OCI-LY7 (cell line): ENCODE measurements around the gene BACH2.

Experiments
- EZH2phosphoT487 ChIP-seq: fragments of 200-600 bp; sonication (generic); IDR thresholded peaks from 2 replicates; pipeline ENCODE4 v1.6.1; 2018; ENCODE audit warnings: low read depth, borderline replicate concordance, mild to moderate bottlenecking, mixed run types, antibody characterized with exemption, low read length, moderate library complexity, mixed read lengths
- TF ChIP-seq, protein P1 (sequence below): fragments of 200-600 bp; sonication (generic); conservative IDR thresholded peaks from 2 replicates; pipeline ENCODE4 v1.5.1; 2014; ENCODE audit warnings: mild to moderate bottlenecking, antibody characterized with exemption, low read length, moderate library complexity, mixed read lengths

DNA sequence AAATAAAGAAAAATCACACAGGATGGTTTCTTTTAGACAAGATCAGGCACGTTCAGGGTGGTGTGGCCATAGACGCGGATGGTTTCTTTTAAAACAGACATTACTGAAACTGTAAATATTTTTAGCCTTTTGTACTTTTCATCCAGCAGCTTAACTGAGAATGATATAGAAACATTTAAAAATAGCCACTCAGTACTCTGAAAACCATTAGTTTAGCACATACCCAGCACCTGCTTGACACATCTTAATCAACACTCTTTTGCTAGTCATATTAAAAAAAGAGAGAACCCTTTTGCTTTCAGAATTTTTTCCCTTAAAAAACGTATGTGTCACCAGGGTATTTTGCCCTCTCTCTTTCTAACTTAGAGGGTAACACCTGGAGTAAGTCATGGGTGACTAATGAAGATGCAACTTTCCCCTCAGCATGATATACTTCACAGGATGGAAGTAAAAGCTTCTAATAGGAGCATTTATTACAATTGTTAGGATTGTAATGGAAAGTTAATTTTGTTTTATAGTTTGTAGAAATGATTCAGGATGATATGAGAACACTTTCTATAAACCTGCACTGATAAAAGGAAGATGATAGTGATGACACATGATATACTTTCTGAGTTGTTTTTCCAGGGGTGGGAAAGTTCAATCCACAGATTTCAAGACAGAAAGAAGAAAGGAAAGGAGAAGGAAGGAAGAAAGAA is 45.2 kb downstream of the BACH2 start:
- TF ChIP-seq, protein P1, sequence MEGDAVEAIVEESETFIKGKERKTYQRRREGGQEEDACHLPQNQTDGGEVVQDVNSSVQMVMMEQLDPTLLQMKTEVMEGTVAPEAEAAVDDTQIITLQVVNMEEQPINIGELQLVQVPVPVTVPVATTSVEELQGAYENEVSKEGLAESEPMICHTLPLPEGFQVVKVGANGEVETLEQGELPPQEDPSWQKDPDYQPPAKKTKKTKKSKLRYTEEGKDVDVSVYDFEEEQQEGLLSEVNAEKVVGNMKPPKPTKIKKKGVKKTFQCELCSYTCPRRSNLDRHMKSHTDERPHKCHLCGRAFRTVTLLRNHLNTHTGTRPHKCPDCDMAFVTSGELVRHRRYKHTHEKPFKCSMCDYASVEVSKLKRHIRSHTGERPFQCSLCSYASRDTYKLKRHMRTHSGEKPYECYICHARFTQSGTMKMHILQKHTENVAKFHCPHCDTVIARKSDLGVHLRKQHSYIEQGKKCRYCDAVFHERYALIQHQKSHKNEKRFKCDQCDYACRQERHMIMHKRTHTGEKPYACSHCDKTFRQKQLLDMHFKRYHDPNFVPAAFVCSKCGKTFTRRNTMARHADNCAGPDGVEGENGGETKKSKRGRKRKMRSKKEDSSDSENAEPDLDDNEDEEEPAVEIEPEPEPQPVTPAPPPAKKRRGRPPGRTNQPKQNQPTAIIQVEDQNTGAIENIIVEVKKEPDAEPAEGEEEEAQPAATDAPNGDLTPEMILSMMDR = no peak
- TF ChIP-seq EZH2phosphoT487 = no peak
